GM12864 (cell line): ENCODE measurements around the gene EXOC6.

ENCODE experiments used
- DNase-seq: peaks from one replicate; pipeline ENCODE4 v3.0.0-alpha.2; 2011; ENCODE audit warnings: low read depth
- H3K4me3 ChIP-seq: 2 replicates; pipeline ENCODE4 v1.5.1; 2011; ENCODE audit warnings: mild to moderate bottlenecking, low read depth, low read length, control low read depth
- TF ChIP-seq, protein P1 (sequence below): IDR thresholded peaks from 2 replicates; pipeline ENCODE4 v1.5.1; 2011; ENCODE audit warnings: low read depth, mild to moderate bottlenecking, moderate library complexity, low read length, control low read depth, inconsistent platforms; ENCODE audit errors: missing control alignments

Gene EXOC6, protein sequence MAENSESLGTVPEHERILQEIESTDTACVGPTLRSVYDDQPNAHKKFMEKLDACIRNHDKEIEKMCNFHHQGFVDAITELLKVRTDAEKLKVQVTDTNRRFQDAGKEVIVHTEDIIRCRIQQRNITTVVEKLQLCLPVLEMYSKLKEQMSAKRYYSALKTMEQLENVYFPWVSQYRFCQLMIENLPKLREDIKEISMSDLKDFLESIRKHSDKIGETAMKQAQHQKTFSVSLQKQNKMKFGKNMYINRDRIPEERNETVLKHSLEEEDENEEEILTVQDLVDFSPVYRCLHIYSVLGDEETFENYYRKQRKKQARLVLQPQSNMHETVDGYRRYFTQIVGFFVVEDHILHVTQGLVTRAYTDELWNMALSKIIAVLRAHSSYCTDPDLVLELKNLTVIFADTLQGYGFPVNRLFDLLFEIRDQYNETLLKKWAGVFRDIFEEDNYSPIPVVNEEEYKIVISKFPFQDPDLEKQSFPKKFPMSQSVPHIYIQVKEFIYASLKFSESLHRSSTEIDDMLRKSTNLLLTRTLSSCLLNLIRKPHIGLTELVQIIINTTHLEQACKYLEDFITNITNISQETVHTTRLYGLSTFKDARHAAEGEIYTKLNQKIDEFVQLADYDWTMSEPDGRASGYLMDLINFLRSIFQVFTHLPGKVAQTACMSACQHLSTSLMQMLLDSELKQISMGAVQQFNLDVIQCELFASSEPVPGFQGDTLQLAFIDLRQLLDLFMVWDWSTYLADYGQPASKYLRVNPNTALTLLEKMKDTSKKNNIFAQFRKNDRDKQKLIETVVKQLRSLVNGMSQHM

DNA sequence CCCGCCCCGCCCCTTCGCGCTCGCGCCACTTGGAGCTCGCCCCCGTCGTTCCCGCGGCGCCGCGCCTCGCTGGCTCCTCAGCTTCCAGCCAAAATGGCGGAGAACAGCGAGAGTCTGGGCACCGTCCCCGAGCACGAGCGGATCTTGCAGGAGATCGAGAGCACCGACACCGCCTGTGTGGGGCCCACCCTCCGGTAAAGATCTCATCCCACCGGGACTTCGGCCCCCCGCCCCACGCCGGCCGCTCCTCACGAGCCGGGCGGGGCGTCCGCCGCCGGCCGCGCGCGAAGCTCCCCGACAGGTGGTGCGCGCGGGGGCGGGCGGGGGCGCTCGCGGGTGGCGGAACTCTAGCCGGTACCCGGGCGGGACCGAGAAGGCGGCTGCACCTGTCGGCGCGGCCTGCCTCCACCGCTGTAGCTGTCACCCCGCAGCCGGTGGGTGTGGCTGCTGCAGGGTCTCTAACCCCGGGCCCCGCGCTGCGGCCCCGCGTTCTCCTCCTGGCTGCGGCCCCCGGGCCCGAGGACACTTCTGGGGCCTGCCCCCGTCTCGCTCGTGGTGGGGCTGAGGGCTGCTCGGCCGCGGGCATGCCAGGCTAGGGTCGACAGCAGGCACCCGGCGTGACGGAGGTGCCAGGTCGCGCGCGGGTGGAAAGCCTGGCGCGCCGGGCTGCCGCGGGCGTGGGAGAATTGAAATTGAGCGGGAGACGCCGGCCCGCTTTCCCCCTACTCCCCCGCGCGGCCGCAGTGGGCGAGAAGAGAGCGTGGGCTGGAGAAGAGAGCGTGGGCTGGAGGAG is at the start of gene EXOC6:
EXOC6 (plus strand) TSS at position 80 of the 793 bp plus-strand sequence; CDS start at position 94, 14 bp downstream.
- TF ChIP-seq, protein P1, sequence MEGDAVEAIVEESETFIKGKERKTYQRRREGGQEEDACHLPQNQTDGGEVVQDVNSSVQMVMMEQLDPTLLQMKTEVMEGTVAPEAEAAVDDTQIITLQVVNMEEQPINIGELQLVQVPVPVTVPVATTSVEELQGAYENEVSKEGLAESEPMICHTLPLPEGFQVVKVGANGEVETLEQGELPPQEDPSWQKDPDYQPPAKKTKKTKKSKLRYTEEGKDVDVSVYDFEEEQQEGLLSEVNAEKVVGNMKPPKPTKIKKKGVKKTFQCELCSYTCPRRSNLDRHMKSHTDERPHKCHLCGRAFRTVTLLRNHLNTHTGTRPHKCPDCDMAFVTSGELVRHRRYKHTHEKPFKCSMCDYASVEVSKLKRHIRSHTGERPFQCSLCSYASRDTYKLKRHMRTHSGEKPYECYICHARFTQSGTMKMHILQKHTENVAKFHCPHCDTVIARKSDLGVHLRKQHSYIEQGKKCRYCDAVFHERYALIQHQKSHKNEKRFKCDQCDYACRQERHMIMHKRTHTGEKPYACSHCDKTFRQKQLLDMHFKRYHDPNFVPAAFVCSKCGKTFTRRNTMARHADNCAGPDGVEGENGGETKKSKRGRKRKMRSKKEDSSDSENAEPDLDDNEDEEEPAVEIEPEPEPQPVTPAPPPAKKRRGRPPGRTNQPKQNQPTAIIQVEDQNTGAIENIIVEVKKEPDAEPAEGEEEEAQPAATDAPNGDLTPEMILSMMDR: peak; percentile 7
- H3K4me3 ChIP-seq: peak within 1 kb of the TSS; percentile 77
- peak; percentile 53 for DNase-seq

DNA sequence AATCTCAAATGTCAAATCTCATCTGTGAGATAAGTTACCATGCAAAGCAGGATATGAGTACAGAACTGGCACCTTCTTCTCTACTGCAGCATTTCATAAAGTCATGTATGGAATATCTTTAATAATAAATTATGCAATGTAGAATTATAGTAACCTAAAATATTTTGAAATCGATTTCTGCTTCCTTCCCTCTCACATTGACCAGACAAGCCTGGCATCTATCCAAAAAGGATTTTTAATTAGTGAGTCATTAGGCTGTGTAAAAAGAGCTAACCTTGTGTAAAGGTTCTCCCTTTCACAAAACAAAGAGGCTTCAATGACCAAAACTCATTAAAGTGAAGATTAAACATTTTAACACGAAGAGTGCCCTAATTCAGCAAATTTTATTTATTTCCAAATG is 48.8 kb upstream of the EXOC6 start:
- no peak overlapping the region for H3K4me3 ChIP-seq
- TF ChIP-seq, protein P1: no peak
- DNase-seq: no peak

DNA sequence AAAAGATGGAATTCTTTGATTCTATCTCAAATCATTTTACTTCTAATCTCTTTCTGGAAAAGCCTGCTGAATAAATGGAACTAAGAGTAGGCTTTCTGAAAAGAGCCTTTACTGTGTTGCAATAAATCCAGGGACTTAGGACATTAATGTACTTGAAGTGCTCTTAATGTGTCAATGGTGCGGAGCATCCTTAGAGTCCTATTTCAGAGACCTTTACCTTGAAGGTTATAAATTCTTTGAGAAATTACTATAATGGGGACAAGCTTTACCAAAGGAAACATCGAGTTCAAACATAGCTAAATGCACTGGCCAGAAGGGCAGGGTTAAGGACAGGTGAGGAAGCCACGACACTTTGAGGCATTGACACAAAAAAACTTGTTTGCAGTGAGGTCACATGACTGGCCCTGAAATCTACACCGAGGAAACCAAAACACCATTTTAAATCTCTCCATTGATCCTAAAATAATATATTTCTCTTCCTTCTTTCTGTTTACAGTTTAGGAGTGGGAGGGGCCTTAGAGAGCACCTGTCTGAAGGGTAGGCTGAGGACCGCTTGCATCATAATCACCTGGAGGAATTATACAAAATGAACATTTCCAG is 48.1 kb upstream of the EXOC6 start:
- TF ChIP-seq, protein P1: no peak
- no peak for DNase-seq
- H3K4me3 ChIP-seq: no peak overlapping the region

DNA sequence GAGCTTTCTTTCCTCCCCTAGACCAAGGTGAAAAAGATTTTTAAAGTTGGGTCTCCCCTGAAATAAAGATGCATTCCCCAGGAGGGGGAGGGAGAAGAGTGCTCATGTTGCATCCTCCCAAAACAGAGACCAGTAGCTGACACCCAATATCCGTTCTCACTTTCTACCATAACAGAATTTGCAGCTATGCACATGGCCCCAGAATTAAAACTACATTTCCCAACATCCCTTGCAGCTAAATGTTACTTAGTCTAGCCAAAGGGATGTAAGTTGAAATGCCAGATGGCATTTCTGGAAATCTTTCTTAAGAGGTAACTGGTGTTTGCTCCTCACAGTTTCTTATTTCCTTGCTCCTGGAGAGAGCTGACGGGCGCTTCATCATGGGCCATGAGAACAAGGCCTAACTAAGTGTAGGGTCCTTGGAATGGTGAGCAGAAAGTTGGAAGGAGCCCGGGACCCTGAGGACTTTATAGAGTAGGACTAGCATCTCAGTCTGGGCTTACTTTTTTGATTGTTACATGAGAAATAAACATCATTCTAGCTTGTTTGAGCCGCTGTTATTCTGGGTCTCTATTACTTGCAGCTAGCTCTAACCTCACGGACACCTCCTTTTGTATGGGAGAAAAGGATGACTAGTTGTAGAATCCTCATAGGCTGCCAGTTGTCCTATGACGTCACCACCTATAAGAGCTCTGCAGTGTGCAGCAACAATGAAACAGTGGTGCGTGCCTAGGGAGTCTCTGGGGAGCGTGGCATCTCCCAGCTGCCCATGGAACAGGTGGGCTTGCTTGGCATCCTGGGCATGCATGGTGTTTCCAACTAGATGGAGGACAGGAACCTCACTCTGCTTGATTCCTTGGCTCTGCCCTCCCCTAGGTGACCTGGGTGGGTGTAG is 46.1 kb upstream of the EXOC6 start:
- DNase-seq: no peak
- TF ChIP-seq, protein P1: no peak
- no peak overlapping the region for H3K4me3 ChIP-seq

DNA sequence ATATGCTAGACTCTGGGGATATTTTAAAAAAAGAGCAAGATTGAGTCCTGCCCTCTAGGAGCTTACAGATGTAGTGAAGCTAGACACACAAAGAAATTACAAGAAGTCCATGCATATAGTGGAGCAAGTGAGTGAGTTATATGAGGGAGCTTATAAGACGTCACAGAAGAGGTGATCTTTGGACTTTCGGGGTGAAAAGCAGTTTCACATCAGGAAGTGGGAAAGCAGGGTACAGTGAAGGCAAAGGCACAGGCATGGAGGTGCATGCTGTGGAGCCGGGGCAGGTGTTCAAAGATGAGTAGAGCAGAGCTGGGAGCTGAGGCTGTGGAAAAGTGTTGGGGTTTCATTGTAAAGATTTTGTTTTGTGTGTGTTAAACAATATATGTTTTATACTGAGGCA is 38.5 kb upstream of the EXOC6 start:
- DNase-seq: no peak
- TF ChIP-seq, protein P1: no peak
- H3K4me3 ChIP-seq: no peak overlapping the region
